Measurements from ENCODE around the gene PPIF.

Gene PPIF

DNA sequence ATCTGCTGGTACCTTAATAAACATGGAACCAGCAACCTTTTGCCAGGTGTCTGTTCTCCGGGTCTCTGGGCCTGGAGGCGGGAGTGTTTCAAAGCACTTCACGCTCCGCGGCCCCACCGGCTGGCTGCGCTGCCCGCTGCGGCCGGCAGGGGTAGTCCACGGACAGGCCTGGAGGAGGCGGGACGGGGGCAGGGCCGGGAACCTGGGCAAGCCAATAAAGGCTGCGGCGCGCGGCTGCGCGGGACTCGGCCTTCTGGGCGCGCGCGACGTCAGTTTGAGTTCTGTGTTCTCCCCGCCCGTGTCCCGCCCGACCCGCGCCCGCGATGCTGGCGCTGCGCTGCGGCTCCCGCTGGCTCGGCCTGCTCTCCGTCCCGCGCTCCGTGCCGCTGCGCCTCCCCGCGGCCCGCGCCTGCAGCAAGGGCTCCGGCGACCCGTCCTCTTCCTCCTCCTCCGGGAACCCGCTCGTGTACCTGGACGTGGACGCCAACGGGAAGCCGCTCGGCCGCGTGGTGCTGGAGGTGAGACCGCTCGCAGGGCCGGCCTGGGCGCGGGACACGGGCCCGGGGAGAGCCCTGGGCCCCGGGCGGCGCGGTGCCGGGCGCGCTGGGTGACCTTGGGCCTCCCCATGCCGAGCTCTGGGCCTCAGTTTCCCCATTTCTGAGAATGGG, at the start of gene PPIF:
Gene PPIF (plus strand): TSS at position 244 of the 668 bp plus-strand sequence. CDS start 80 bp downstream, at position 324.
- DNase-seq (ENCODE audit: low read depth), result peak; percentile 94

DNA sequence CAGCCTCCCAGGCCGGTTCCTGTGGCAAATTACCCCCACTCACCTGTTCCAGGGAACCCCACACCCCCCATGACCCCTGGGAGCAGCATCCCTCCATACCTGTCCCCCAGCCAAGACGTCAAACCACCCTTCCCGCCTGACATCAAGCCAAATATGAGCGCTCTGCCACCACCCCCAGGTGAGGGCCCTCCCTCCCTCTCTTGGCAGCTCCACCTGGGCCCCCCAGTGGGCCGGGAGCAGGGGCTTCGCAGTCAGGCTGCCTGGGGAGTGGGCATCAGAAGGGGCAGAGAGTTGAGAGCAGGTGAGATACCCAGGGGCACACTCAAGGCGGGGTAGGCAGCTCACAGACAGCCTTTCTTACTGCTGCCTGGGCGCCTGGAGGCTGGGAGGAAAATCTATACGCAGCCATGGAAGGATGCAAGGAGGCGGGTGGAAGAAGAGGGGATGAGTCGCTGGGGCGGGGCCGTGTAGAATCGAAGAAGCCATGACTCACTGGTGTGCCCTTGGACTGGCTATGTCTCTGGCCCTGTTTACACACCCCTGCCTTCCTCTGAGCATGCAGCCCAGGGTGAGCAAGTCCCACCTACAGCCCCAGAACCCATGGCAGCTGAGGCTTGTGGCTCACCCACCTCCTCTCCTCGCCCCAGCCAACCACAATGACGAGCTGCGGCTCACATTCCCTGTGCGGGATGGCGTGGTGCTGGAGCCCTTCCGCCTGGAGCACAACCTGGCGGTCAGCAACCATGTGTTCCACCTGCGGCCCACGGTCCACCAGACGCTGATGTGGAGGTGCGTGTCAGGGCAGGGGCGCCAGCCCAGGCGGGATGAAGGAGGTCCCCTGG, 48.6 kb upstream of the PPIF start:
- peak; percentile 53 for DNase-seq (ENCODE audit: low read depth)

DNA sequence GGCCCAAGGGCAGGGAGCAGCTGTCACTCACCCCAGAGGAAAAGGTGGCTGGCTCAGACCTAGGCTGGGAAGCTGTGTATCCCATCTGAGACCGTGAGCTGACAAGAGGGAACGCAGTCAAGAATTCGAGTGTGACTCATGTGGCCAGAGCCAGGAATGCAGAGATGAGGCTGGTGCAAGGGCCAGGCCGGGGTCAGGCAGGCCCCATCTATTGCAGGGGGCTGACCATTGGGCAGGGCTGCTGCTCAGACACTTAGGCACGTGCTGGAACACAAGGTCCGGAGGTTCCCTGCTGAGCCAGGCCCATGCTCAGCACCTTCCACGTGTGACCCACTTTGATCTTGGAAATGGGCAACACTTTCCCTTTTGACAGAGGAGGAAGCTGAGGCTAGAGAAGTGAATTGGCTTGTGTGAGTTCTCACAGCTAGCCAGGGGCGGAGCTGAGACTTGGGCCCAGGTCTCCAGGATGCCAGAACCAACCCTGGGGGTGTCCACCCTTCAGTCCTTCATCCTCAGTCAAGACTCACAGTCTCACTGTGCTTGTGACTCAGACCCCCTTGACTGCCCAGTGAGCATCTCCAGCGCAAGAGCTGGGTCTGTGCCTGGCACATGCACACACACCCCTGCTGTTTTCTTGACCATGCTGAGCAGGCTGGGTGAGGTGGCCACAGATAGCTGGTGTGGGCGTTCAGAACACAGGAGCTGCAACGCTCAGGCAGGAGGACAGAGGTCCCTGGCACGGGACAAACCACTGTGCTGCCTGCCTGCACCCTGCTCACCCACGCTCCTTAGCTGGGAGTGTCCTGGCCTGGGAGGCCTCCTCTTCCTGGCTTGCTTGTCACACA, 47.6 kb upstream of the PPIF start:
- no peak for DNase-seq (ENCODE audit: low read depth)

DNA sequence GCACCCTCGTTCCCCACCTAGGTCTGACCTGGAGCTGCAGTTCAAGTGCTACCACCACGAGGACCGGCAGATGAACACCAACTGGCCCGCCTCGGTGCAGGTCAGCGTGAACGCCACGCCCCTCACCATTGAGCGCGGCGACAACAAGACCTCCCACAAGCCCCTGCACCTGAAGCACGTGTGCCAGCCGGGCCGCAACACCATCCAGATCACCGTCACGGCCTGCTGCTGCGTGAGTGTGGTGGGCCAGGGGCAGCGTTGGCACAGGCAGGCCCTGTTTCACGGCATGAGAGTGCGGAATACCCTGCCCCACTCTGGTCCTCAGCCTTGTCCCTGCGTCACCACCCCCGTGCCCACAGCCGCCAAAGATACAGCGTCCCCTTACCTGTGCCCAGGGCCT, 46.6 kb upstream of the PPIF start:
- no peak for DNase-seq (ENCODE audit: low read depth)

DNA sequence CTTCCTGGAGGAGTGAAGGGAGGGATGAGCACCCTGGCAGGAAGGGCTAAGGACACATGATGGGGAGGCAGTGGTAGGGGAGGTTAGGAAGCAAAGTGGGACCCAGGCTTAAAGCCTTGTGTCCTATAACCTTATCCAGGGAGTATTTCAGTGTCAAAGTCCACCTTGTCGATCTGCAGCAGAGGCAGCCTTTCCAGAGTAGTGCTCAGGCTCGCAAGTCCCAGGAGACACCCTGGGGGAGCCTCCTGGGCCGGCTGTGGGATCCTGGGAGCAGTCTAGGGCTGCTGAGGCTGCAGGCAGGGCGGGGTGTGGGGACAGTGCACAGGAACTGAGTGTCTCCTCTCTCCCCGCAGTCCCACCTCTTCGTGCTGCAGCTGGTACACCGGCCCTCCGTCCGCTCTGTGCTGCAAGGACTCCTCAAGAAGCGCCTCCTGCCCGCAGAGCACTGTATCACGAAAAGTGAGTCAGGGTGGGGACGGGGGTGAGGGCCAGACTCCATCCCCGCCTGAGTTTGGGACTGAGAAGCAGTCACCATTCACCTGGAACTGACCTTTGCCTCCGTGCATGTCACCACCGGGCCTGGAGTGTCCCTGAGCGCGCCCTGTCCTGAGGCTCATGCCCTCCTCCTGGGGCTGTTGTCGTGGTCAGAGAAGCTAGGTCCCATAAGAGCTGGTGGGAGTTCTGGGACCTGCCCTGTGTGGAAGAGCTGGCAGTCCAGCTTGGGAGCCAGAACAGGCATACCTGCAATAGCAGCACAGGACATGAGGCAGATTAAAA, 45.3 kb upstream of the PPIF start:
- DNase-seq (ENCODE audit: low read depth), result no peak

DNA sequence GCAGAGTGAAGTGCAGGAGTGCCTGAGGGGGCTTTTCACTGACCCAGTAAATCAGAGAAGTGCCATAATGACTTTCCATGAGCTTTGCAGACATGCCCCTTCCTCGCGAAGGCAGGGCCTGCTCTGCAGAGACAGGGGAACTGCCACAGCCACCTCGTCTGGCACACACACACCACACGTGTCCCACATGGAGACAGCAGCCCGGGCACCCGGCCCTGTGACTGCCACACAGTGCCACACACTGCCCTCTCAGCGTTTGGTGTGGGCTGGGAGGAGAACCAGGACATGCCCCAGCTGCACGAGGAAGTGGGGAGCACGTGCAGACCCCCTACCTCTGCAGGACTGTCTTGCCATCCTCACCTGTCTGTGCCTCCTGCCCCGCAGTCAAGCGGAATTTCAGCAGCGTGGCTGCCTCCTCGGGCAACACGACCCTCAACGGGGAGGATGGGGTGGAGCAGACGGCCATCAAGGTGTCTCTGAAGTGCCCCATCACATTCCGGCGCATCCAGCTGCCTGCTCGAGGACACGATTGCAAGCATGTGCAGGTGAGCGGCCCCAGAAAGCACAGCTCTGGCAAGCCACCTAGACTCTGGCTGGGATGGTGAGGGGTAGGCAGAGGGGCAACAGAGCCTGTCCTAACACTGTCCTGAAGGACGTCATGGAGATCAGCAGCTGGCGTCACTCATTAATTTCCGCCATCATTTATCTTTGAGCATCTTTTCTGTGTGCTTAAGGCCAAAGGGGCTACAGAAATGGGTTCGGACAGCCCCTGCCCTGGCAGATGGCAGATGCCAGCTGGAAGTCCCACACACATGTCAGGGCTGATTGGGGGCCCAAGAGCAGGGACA, 43.4 kb upstream of the PPIF start:
- no peak for DNase-seq (ENCODE audit: low read depth)

DNA sequence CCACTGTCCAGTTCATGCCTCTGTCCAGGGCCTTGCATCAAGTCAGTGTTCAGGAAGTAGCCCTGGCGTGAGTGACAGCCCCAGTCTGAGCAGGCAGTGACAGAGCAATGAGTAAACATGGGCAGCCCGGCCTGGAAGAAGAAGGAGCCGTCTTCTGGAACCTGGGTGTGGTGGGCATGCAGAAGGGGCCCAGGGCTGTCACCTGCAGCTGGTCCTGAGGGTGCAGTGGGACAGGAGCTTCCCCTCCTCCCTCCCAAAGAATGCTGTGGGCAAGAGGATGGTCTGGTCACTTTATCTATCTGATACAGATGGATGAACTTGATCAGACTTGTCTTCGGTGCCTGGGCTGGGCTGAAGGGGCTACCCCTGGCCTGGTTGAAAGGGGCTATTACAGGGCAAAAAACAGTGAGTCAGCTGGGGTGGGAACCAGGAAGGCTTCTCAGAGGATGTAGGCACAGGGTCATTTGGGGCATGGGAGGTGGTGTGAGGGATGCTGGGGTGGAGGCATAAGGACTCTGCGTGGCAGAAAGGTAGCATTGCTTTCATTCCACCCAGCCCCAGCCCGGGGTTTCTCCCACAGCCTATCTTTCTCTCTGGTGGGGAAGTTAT, 42.7 kb upstream of the PPIF start:
- no peak for DNase-seq (ENCODE audit: low read depth)

DNA sequence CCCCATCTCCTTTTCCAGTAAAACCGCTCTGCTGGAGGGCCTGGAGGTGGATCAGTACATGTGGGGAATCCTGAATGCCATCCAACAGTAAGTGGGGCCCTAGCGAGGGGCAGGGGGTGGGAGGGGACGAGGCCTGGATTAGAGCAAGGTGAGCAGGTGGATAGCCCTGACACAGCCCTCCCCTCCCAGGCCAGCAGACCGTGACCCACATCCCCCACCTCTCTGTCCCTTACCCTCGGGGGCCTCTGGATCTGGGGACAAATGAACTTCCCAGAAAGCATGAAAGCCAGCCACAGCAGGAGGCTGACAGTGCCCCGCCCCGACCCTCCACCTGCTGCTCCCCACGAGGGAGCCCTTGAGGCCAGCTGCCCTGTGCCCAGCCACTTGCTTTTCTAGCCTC, 41.8 kb upstream of the PPIF start:
- DNase-seq (ENCODE audit: low read depth), result no peak

DNA sequence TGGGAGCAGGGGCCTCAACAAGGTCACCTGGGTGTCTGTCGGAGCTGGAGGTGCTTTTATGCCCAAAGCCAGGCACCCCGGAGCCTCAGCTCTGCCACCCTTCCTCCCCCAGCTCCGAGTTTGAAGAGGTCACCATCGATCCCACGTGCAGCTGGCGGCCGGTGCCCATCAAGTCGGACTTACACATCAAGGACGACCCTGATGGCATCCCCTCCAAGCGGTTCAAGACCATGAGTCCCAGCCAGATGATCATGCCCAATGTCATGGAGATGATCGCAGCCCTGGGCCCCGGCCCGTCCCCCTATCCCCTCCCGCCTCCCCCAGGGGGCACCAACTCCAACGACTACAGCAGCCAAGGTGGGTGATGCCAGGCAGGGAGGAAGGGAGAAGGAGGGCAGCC, 41.3 kb upstream of the PPIF start:
- no peak for DNase-seq (ENCODE audit: low read depth)

DNA sequence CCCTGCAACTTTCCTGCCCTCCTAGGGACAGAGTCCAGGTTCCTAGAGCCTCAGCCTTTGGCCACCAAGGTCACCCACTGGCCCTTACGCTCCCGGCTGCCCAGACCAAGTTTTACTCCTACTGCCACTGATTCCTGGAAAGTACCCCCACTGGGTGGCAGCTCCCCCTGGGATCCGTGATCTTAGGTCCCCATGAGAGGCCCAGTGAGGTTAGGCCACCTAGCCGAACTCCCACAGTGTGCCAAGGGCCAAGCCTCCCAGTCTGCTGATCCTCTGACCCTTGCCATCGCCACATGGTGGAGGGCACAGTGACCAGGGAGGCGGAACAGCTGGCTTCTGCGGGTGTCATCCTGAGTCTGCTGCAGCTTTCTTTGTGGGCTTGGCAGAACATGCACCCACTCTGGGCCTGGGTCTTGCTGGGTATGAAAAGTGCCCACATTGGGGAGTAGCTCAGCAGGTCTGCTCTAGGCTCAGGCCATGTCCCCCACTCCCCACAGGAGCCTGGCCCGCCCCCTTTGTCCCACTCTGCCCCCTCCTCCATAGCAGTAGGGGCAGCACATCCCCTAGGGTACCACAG, 40.5 kb upstream of the PPIF start:
- no peak for DNase-seq (ENCODE audit: low read depth)

DNA sequence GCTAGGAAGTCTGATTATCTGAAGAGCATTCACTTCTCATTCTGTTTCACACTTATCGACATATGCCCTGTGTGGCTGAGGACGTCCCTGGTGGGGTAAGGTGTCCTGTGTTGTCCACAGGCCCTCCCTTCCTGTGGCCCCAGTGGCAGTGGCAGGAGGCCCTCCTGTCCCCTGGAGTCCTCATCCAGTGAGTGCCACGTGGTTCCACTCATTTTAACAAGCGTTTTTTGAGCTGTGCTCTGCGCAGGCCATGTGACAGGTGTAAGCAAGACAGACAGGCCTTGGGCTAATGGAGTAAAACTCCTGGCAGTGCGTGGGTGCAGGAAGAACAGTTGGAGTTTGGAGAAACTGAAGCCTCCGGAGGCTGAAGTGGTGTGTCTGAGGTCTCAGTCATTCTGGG, 39.3 kb upstream of the PPIF start:
- no peak for DNase-seq (ENCODE audit: low read depth)

DNA sequence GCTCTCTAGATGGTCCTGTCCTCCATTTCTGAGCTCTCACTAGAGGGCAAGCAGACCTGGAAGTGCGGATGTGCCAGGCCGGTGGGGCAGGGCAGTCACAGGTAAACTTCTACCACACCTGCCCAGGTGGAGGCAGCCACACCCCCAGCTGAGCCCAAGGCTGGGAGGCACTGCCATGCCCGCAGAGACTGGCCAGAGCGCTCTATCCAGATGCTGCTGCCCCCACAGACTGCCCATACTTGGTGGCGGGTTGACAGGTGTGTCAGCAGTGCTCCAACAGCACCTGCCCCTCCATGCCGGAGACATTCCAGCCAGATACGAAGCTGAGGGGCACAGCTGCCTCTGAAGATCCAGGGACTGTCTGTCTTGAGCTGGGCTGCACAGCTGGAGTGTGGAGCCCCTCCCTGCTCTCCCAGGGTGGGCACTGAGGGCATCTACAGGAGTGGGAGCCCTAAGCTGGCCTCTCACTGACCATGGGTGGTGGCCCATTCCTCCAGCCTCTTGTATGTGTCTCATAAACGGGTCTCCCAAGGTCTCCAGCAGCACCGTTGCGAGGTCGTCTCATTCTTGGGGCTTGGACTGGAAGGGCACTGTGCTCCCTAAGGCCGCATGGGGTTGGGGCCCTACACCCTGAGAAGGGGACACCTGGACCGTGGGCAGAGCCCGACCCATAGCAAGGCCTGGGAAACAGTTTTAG, 38.2 kb upstream of the PPIF start:
- no peak for DNase-seq (ENCODE audit: low read depth)

DNA sequence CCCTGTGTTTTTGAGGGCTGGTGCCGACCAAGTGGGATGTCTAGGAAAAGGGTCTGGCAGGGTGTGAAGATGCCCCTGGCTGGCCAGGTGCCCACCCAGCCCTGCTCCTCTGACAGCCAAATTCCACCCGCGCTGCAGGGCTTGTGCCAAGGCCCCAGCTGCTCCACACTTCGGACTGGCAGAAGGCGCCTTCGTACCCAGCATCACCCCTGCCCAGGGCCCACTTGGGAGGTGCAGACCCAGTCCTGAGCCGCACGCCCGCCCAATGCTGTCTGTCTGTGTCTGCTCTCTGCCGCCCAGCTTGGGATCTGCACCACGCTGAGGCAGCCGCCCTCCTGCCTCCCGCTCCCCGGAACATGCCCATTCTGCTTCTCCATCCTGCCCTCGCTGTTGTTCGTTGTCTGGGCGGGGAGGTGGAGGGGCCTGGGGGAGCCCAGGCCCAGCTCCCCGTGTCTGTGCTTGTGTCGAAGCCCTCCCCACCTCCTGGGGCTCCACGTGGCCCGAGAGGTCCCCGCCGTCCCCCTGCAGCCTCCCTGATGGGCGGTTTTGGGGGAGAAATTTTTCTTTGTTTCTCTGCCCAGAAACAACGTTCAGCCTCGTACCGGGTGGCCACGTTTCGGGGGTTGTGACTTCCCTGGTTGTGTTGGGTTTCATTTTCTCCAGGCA, 36.9 kb upstream of the PPIF start:
- no peak for DNase-seq (ENCODE audit: low read depth)

DNA sequence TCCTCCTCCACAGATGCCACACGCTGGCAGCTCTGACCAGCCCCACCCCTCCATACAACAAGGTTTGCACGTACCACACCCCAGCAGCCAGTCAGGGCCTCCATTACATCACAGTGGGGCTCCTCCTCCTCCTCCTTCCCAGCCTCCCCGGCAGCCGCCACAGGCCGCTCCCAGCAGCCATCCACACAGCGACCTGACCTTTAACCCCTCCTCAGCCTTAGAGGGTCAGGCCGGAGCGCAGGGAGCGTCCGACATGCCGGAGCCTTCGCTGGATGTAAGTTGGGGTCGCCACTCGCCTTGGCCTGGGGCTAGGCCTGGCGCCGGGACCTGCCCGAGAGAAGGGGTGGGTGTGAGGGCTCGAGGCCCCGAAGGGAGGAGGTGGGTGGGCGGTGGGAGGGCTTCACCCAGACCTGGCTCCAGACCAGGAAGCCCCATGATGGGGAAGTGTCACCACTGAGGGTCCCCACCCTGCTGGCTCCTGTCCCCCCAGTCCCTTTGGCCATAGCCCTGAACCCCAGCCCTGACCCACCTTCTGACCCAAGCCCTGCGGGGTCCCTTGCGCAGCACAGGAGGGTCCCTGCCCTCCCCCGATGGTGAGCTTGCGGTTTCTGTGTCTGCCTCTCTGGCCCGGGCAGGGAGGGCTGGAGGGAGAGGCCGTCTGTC, 36.2 kb upstream of the PPIF start:
- DNase-seq (ENCODE audit: low read depth), result no peak

DNA sequence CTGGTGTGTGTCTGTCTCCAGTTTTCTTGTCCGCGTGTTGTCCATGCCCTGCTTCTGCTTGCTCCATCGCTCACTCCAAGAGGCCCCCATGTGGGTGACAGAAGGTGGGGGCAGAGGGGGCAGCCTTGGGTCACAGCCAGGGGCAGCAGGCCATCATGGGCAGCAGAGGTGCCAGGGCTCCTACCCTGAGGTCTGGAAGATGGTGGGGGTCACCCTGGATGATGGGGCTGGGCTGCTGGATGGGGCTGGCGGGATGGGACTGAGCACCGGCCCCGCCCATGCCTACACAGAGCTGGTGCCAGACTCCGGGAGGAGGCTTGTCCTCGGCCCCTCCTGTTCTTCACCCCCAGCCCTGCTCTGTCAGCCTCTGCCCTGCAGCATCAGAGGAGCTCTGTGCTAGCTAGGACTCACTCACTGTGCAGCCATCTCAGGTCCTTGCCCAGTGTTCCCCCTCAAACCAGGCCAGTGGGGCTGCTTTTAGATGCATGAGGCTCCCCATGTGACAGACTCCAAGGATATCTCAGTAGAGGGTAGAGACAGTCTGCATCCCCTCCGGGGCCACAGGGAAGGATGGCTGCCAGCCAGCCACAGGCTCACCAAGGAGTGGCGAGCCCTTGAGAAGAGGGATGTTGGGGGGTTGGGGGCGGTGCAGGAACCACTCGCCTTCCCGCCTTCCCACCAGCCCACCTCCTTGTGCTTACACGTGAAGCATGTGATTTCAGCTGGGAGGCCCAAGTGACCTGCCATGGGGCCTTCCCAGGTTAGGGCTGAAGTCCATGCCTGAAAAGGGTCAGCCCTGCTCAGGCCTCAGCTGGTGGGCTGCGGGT, 35.5 kb upstream of the PPIF start:
- no peak for DNase-seq (ENCODE audit: low read depth)

DNA sequence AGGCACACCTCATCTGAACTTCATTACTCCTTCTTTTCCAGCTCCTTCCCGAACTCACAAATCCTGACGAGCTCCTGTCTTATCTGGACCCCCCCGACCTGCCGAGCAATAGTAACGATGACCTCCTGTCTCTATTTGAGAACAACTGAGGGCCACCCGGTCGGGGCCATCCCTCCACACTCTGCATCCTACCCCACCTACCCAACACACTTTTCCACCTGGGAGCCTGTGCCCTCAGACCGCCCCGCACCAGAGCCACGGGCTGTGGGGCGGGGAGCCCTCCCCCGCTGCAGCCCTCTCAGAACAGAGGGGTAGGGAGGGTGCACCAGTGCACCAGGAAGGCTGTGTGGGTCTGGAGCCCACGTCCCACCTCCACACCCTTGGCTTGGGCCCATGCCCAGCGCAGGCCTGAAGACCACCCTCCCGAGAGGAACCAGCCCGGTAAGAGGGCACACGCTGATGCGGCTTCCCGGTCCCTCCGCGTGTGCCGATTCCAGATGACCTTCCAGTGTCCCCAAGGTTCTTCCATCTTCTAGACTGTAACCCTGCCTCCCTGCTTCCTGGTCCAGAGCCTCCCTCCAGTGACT, 34.6 kb upstream of the PPIF start:
- DNase-seq (ENCODE audit: low read depth), result no peak

DNA sequence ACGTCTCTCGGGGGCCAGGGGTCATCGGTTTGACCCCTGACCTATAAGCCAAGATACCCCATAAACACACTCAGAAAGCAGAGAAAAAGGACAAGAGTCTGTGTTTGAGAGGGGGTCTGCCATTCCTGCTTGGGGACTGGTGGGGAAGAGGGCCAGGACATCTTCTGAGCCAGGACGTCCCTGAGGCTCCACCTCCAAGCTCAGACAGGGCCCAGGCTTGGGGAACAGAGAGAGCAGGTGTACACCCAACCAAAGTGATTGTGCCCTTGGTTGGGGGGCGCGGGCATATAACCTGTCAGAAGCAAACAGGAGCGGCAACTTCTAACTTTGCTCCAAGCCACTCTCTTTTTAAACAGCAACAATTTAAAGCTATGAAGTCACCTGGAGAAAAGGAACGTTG, 33.9 kb upstream of the PPIF start:
- DNase-seq (ENCODE audit: low read depth), result no peak

All from activated T-cell treated with anti-CD3 and anti-CD28 coated beads for 48 hours (primary cell).